Measurements from ENCODE around the gene CAPN3.
A peak's percentile ranks its signal among the peaks of the same experiment; 100 is the strongest.

CAPN3 gene

GRCh38 chr15:42373274-42373673 is 14.0 kb downstream of the CAPN3 start:
- Histone ChIP-seq H3K27me3 (ENCODE audit: control insufficient read depth, insufficient read depth, low read length) (peaks cover 70% of the 10 kb centered on the region), H3K9ac (ENCODE audit: low read length) (no peak overlapping the region), H3K36me3 (ENCODE audit: control insufficient read depth, insufficient read depth, low read length) (no peaks in the 10 kb centered on the region), H3K27ac (ENCODE audit: low read depth, low read length) (no peak overlapping the region), H3K4me3 (ENCODE audit: low read depth, low read length) (no peak overlapping the region), H3K9me3 (ENCODE audit: control insufficient read depth, insufficient read depth, low read depth, low read length) (peaks cover 17% of the 10 kb centered on the region), H3K4me1 (ENCODE audit: control insufficient read depth, insufficient read depth, low read length) (no peaks in the 10 kb centered on the region; the same call in 1 of the 2 replicates)

- H3K4me1 ChIP-seq (ENCODE audit: control insufficient read depth, insufficient read depth, low read length): no peaks in the 10 kb centered on the region; the same call in 1 of the 2 replicates
- peaks cover 75% of the 10 kb centered on the region for H3K27me3 ChIP-seq (ENCODE audit: control insufficient read depth, insufficient read depth, low read length)
- H3K4me3 ChIP-seq (ENCODE audit: low read depth, low read length): no peak overlapping the region
- peaks cover 10% of the 10 kb centered on the region for H3K9me3 ChIP-seq (ENCODE audit: control insufficient read depth, insufficient read depth, low read depth, low read length)
- no peaks in the 10 kb centered on the region for H3K36me3 ChIP-seq (ENCODE audit: control insufficient read depth, insufficient read depth, low read length)
- no peak overlapping the region for H3K9ac ChIP-seq (ENCODE audit: low read length)
- H3K27ac ChIP-seq (ENCODE audit: low read depth, low read length): no peak overlapping the region
These were observed 14.6 kb downstream of the CAPN3 start for GRCh38 chr15:42373936-42374335.

DNA sequence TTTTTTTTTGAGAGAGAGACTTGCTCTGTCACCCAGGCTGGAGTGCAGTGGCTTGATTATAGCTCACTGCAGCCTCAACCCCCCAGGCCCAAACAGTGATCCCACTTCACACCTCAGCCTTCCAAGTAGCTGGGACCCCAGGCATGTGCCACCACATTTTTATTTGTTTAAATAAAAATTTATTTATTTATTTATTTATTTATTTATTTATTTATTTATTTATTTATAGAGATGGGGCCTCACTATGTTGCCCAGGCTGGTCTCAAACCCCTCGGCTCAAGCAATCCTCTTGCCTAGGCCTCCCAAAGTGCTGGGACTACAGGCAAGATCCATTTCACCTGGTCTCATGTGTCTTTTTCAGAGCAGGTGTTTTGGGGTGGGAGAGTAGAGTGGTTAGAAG is 15.5 kb downstream of the CAPN3 start:
- peaks cover 80% of the 10 kb centered on the region for H3K27me3 ChIP-seq (ENCODE audit: control insufficient read depth, insufficient read depth, low read length)
- H3K36me3 ChIP-seq (ENCODE audit: control insufficient read depth, insufficient read depth, low read length): no peaks in the 10 kb centered on the region
- H3K27ac ChIP-seq (ENCODE audit: low read depth, low read length): no peak overlapping the region
- peaks cover 6% of the 10 kb centered on the region for H3K9me3 ChIP-seq (ENCODE audit: control insufficient read depth, insufficient read depth, low read depth, low read length)
- no peaks in the 10 kb centered on the region; the same call in 1 of the 2 replicates for H3K4me1 ChIP-seq (ENCODE audit: control insufficient read depth, insufficient read depth, low read length)
- H3K4me3 ChIP-seq (ENCODE audit: low read depth, low read length): no peak overlapping the region
- H3K9ac ChIP-seq (ENCODE audit: low read length): no peak overlapping the region

DNA sequence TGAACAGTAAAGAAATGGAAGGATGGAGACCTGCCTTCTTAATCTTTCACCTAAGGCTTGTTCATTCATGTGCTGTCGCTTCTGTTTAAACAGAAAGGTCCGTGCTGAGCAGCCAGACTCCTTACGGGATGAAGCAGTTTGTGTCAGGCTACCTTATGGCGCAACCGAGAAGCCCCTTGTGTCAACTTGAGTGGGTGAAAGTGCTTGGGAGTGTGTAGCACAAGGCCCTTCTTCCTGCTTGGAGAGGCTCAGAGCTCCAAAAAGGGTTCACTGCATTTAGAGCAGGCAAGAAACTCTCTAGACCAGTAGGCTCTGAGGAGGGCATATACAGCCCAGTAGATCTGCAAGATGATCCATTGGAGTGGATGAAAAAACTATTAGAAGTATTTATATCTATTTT is 16.0 kb downstream of the CAPN3 start:
- no peaks in the 10 kb centered on the region; the same call in 1 of the 2 replicates for H3K4me1 ChIP-seq (ENCODE audit: control insufficient read depth, insufficient read depth, low read length)
- H3K4me3 ChIP-seq (ENCODE audit: low read depth, low read length): no peak overlapping the region
- H3K9me3 ChIP-seq (ENCODE audit: control insufficient read depth, insufficient read depth, low read depth, low read length): peaks cover 6% of the 10 kb centered on the region
- H3K9ac ChIP-seq (ENCODE audit: low read length): no peak overlapping the region
- H3K27me3 ChIP-seq (ENCODE audit: control insufficient read depth, insufficient read depth, low read length): peaks cover 80% of the 10 kb centered on the region
- no peak overlapping the region for H3K27ac ChIP-seq (ENCODE audit: low read depth, low read length)
- H3K36me3 ChIP-seq (ENCODE audit: control insufficient read depth, insufficient read depth, low read length): no peaks in the 10 kb centered on the region

GRCh38 chr15:42375941-42376340 is 16.6 kb downstream of the CAPN3 start:
- no peak overlapping the region for H3K27ac ChIP-seq (ENCODE audit: low read depth, low read length)
- H3K27me3 ChIP-seq (ENCODE audit: control insufficient read depth, insufficient read depth, low read length): peaks cover 78% of the 10 kb centered on the region
- H3K36me3 ChIP-seq (ENCODE audit: control insufficient read depth, insufficient read depth, low read length): no peaks in the 10 kb centered on the region
- peaks cover 6% of the 10 kb centered on the region for H3K9me3 ChIP-seq (ENCODE audit: control insufficient read depth, insufficient read depth, low read depth, low read length)
- no peak overlapping the region for H3K4me3 ChIP-seq (ENCODE audit: low read depth, low read length)
- H3K4me1 ChIP-seq (ENCODE audit: control insufficient read depth, insufficient read depth, low read length): no peaks in the 10 kb centered on the region; the same call in 1 of the 2 replicates
- no peak overlapping the region for H3K9ac ChIP-seq (ENCODE audit: low read length)

DNA sequence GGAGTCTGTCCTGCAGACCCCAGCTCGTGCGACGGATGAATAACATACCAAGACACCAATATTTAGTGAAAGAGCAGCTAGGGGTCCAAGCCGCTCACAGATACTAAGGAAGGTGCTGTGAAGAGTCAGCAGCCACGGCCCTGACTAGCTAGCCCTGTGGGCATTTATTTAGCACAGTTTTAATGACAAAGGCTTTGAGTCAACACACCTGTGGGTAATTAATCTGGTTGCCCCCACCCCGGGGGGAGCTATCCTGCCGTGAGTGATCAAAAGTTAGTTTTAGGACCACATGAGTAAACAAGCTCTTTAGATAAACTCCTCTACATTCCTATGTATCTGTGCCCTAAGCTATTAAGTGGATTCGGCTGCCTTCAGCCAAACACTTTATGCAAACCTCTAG is 18.7 kb downstream of the CAPN3 start:
- H3K4me1 ChIP-seq (ENCODE audit: control insufficient read depth, insufficient read depth, low read length): no peaks in the 10 kb centered on the region; the same call in 1 of the 2 replicates

DNA sequence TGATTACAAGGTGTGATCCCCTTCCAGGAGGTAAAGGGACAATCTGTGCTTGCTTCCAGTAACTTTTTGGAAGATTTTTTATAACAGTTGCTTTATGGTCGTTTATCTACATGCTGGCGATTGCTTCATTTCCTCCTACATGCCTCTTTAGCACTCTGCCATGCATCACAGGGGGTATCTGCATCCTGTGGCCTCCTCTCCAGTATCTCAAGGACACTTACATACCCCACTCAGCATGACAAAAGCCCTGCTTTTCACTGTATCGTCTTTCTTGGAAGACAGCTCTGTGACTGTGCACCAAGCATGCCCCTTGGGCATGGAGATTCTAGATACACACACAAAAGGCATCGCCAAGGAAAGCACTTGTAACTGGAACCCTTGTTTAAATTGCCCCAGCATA is 25.3 kb downstream of the CAPN3 start:
- Histone ChIP-seq H3K4me3 (ENCODE audit: low read depth, low read length) (peak overlapping the region; percentile 12; the same call in 1 of the 2 replicates), H3K4me1 (ENCODE audit: control insufficient read depth, insufficient read depth, low read length) (peaks cover 23% of the 10 kb centered on the region), H3K9me3 (ENCODE audit: control insufficient read depth, insufficient read depth, low read depth, low read length) (no peaks in the 10 kb centered on the region), H3K36me3 (ENCODE audit: control insufficient read depth, insufficient read depth, low read length) (no peaks in the 10 kb centered on the region), H3K27me3 (ENCODE audit: control insufficient read depth, insufficient read depth, low read length) (peaks cover 46% of the 10 kb centered on the region), H3K27ac (ENCODE audit: low read depth, low read length) (no peak overlapping the region), H3K9ac (ENCODE audit: low read length) (no peak overlapping the region)

More for the DNA sequence above, 18.7 kb downstream of the CAPN3 start:
- Histone ChIP-seq H3K27ac (ENCODE audit: low read depth, low read length) (no peak overlapping the region), H3K27me3 (ENCODE audit: control insufficient read depth, insufficient read depth, low read length) (peaks cover 94% of the 10 kb centered on the region), H3K9me3 (ENCODE audit: control insufficient read depth, insufficient read depth, low read depth, low read length) (peaks cover 2% of the 10 kb centered on the region; the same call in 1 of the 2 replicates), H3K4me3 (ENCODE audit: low read depth, low read length) (no peak overlapping the region), H3K36me3 (ENCODE audit: control insufficient read depth, insufficient read depth, low read length) (no peaks in the 10 kb centered on the region), H3K9ac (ENCODE audit: low read length) (no peak overlapping the region)

DNA sequence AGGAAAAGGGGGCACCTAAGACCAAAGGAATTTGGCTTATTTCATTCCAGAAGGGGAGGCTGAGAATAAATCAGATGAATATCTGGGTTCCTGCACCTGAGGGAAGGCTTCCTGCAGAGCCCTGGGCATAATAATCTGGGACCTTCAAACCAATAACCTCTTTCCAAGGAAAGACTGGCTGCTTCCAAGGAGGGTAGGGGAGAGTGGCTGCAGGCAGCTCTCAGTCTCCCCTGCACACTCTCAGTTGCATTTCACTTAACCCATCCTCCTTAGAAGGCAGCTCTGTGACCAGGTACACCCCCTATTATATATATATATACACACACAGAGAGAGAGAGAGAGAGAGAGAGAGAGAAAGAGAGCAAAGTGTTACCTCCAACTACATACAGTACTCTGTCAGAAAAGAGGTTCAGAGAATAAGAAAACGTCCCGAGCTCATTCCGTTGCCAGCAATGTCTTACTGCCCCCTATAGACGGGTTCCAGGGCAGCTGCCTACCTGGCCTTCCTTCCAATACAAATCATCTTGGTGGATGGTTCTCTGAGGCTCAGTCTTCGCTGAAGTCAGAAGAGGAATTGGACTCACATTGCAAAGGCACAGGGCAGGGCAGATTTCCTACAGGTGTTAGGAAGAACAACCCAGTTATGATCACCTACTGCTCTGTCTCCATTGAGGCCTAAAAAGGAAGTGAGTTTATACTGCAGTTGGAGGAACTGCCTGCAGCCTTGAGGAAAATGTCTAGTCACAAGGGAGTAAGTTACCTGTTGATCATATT is 26.1 kb downstream of the CAPN3 start:
- no peak overlapping the region for H3K27ac ChIP-seq (ENCODE audit: low read depth, low read length)
- no peaks in the 10 kb centered on the region for H3K9me3 ChIP-seq (ENCODE audit: control insufficient read depth, insufficient read depth, low read depth, low read length)
- H3K4me1 ChIP-seq (ENCODE audit: control insufficient read depth, insufficient read depth, low read length): peaks cover 23% of the 10 kb centered on the region
- H3K27me3 ChIP-seq (ENCODE audit: control insufficient read depth, insufficient read depth, low read length): peaks cover 38% of the 10 kb centered on the region; the same call in 1 of the 2 replicates
- H3K9ac ChIP-seq (ENCODE audit: low read length): peak overlapping the region; percentile 5
- no peaks in the 10 kb centered on the region for H3K36me3 ChIP-seq (ENCODE audit: control insufficient read depth, insufficient read depth, low read length)
- H3K4me3 ChIP-seq (ENCODE audit: low read depth, low read length): peak overlapping the region; percentile 6; the same call in 1 of the 2 replicates

DNA sequence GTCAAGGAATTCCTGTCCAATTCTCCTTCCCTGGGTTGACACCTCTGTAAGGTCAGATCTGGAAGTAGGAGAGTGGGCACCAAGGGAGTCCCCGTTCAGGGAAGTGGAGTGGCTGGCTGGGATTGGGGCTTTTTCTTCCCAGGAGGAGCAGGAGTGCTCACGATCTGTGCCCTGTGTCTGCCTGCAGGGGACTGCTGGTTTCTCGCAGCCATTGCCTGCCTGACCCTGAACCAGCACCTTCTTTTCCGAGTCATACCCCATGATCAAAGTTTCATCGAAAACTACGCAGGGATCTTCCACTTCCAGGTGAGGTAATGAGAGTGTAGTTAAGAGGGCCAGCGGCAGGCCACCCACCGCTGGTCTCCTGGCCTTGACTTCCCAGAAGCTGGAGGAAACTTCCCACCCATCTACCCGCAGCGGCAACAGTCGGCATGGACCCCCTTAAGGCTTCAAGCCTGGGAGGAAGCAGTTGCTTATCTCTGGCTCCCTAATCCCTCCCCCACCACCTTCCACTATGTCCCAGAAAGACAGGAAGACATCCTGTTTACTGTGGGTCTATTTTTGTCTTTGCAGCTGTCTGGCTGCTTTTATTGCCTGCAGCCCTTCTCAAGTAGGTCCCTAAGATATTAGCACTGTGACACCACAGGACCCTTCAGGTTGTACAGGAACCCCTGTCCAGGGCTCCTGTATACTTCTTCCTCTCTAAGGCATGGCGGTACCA is 26.8 kb downstream of the CAPN3 start:
- peaks cover 23% of the 10 kb centered on the region for H3K4me1 ChIP-seq (ENCODE audit: control insufficient read depth, insufficient read depth, low read length)
- peaks cover 33% of the 10 kb centered on the region; the same call in 1 of the 2 replicates for H3K27me3 ChIP-seq (ENCODE audit: control insufficient read depth, insufficient read depth, low read length)
- no peak overlapping the region for H3K4me3 ChIP-seq (ENCODE audit: low read depth, low read length)
- no peak overlapping the region for H3K27ac ChIP-seq (ENCODE audit: low read depth, low read length)
- no peaks in the 10 kb centered on the region for H3K9me3 ChIP-seq (ENCODE audit: control insufficient read depth, insufficient read depth, low read depth, low read length)
- H3K36me3 ChIP-seq (ENCODE audit: control insufficient read depth, insufficient read depth, low read length): no peaks in the 10 kb centered on the region
- peak overlapping the region; percentile 5 for H3K9ac ChIP-seq (ENCODE audit: low read length)

GRCh38 chr15:42387603-42388002 is 28.3 kb downstream of the CAPN3 start:
- Histone ChIP-seq H3K36me3 (ENCODE audit: control insufficient read depth, insufficient read depth, low read length) (no peaks in the 10 kb centered on the region), H3K4me3 (ENCODE audit: low read depth, low read length) (no peak overlapping the region), H3K27ac (ENCODE audit: low read depth, low read length) (no peak overlapping the region), H3K9me3 (ENCODE audit: control insufficient read depth, insufficient read depth, low read depth, low read length) (no peaks in the 10 kb centered on the region), H3K9ac (ENCODE audit: low read length) (no peak overlapping the region), H3K27me3 (ENCODE audit: control insufficient read depth, insufficient read depth, low read length) (peaks cover 19% of the 10 kb centered on the region; the same call in 1 of the 2 replicates), H3K4me1 (ENCODE audit: control insufficient read depth, insufficient read depth, low read length) (peaks cover 23% of the 10 kb centered on the region)
